ENCODE data around the gene PEPD.

PEPD gene

DNA sequence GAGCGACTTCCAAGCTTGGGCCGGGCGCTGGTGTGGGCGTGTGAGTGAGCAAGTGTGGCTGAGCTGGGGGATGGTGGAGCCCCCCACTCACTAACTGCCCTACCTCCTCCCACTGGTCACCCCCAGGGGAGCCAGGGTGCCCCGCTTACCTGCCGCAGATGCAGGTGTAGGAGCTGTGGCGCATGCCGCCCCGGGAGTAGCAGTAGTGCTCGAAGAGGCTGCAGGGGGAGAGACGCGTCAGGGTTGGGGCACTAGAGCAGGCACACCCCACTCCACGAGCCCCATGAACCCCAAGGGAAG, 108.2 kb downstream of the PEPD start:
- DNase-seq = no peak
- Histone ChIP-seq H3K79me2 (ENCODE audit: low read length) (no peaks in the 10 kb centered on the region), H3K27me3 (replicated peaks; ENCODE audit: insufficient read depth, low read length) (no peaks in the 10 kb centered on the region), H3K4me3 (ENCODE audit: low read length) (no peak overlapping the region), H4K20me1 (ENCODE audit: insufficient read depth, low read length) (no peaks in the 10 kb centered on the region), H3F3A (ENCODE audit: insufficient read depth, low read length) (no peaks in the 10 kb centered on the region), H3K36me3 (replicated peaks; ENCODE audit: insufficient read depth, low read length) (no peaks in the 10 kb centered on the region), H2AFZ (ENCODE audit: low read length) (no peak overlapping the region), H3K4me1 (ENCODE audit: low read length) (no peaks in the 10 kb centered on the region), H3K27ac (ENCODE audit: low read length) (no peak overlapping the region), H3K9me2 (replicated peaks; ENCODE audit: insufficient read depth, low read length) (no peaks in the 10 kb centered on the region), H3K9me3 (replicated peaks; ENCODE audit: insufficient read depth, low read length) (no peaks in the 10 kb centered on the region), H3K4me2 (ENCODE audit: low read depth, low read length) (no peak overlapping the region), H3K9ac (ENCODE audit: low read length) (no peak overlapping the region)
- TF ChIP-seq EZH2 (optimal IDR thresholded peaks at IDR 0.05; ENCODE audit: low read depth, low read length) (no peak), EZH2phosphoT487 (IDR thresholded peaks at IDR 0.05; ENCODE audit: low read length) (no peak)
- TF ChIP-seq, protein P1, sequence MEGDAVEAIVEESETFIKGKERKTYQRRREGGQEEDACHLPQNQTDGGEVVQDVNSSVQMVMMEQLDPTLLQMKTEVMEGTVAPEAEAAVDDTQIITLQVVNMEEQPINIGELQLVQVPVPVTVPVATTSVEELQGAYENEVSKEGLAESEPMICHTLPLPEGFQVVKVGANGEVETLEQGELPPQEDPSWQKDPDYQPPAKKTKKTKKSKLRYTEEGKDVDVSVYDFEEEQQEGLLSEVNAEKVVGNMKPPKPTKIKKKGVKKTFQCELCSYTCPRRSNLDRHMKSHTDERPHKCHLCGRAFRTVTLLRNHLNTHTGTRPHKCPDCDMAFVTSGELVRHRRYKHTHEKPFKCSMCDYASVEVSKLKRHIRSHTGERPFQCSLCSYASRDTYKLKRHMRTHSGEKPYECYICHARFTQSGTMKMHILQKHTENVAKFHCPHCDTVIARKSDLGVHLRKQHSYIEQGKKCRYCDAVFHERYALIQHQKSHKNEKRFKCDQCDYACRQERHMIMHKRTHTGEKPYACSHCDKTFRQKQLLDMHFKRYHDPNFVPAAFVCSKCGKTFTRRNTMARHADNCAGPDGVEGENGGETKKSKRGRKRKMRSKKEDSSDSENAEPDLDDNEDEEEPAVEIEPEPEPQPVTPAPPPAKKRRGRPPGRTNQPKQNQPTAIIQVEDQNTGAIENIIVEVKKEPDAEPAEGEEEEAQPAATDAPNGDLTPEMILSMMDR (IDR thresholded peaks at IDR 0.05; ENCODE audit: low read length) = no peak

DNA sequence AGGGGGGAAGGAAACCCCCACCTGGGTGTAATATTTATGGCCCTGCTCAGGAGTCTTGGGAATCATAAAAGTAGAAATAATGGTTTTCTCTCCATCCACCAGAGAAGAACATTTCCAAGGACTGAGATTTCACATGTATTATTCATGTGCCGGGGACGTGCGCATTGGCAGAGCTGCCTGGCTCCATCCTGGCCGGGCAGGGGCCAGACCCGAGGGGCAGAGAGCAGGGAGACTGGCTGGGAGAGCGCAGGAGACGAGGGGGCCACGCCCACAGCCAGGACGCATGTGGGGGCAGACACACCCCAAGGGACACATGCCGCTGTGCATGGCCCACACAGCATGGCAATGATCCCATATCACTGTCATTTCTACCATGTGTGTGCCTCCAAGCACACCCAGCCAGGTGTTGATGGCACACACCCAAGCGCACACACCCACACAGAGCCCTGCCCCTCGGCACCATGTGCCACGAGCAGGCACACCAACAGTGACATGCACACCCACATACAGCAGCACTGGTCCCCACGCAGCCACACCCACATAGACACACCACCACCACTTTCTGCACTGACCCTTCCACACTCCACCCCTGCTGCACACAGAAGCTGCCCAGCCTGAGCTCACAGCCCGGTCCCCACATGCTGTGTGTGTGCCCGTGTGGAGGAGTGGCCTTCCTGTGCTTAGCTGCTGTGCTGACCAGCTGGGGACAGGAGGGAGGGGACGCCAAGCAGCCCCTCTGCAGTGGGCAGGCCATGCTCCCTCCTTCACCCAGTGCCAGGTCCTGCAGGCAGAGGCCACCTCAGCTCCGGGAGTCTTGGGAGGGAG, 108.8 kb downstream of the PEPD start:
- H3K9ac ChIP-seq (ENCODE audit: low read length) = no peak overlapping the region
- TF ChIP-seq, protein P1 (IDR thresholded peaks at IDR 0.05; ENCODE audit: low read length) = no peak
- TF ChIP-seq EZH2phosphoT487 (IDR thresholded peaks at IDR 0.05; ENCODE audit: low read length) (no peak), EZH2 (optimal IDR thresholded peaks at IDR 0.05; ENCODE audit: low read depth, low read length) (no peak)
- no peak overlapping the region for H3K4me2 ChIP-seq (ENCODE audit: low read depth, low read length)
- no peaks in the 10 kb centered on the region for H3K9me3 ChIP-seq (replicated peaks; ENCODE audit: insufficient read depth, low read length)
- no peaks in the 10 kb centered on the region for H4K20me1 ChIP-seq (ENCODE audit: insufficient read depth, low read length)
- H3K79me2 ChIP-seq (ENCODE audit: low read length) = no peaks in the 10 kb centered on the region
- H3K9me2 ChIP-seq (replicated peaks; ENCODE audit: insufficient read depth, low read length) = no peaks in the 10 kb centered on the region
- H3K36me3 ChIP-seq (replicated peaks; ENCODE audit: insufficient read depth, low read length) = no peaks in the 10 kb centered on the region
- no peak overlapping the region for H2AFZ ChIP-seq (ENCODE audit: low read length)
- no peaks in the 10 kb centered on the region for H3K4me1 ChIP-seq (ENCODE audit: low read length)
- H3K27me3 ChIP-seq (replicated peaks; ENCODE audit: insufficient read depth, low read length) = no peaks in the 10 kb centered on the region
- no peak for DNase-seq
- H3K27ac ChIP-seq (ENCODE audit: low read length) = no peak overlapping the region
- no peaks in the 10 kb centered on the region for H3F3A ChIP-seq (ENCODE audit: insufficient read depth, low read length)
- no peak overlapping the region for H3K4me3 ChIP-seq (ENCODE audit: low read length)

DNA sequence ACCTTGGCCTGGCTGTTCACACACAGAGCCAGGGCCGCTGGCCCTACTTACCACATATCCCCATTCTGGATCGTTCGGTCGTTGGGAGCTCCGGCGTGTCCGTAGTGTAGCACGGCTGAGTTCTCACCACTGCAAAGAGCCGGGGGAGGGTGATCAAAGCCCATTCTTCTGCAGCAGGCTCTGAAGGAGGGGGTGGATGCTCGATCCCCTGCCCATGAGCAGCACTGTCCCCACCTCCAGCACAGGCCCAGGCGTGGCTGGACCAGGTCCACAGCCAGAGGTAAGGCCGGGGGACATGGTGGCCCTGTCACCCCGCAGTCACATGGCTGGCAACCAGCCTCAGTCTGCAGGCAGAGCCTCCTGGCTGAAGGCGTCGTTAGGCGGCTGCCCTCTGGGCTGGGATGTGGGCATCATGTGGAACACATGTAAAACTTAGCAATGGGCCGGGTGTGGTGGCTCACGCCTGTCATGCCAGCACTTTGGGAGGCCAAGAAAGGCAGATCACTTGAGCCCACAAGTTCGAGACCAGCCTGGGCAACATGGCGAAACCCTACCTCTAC, 109.9 kb downstream of the PEPD start:
- Histone ChIP-seq H3K36me3 (replicated peaks; ENCODE audit: insufficient read depth, low read length) (no peaks in the 10 kb centered on the region), H3K9ac (ENCODE audit: low read length) (no peak overlapping the region), H2AFZ (ENCODE audit: low read length) (no peak overlapping the region), H3K9me2 (replicated peaks; ENCODE audit: insufficient read depth, low read length) (no peaks in the 10 kb centered on the region), H3K9me3 (replicated peaks; ENCODE audit: insufficient read depth, low read length) (no peaks in the 10 kb centered on the region), H3K4me1 (ENCODE audit: low read length) (no peaks in the 10 kb centered on the region), H3K27me3 (replicated peaks; ENCODE audit: insufficient read depth, low read length) (no peaks in the 10 kb centered on the region), H3K4me3 (ENCODE audit: low read length) (no peak overlapping the region), H3F3A (ENCODE audit: insufficient read depth, low read length) (no peaks in the 10 kb centered on the region), H3K4me2 (ENCODE audit: low read depth, low read length) (no peak overlapping the region), H3K27ac (ENCODE audit: low read length) (no peak overlapping the region), H3K79me2 (ENCODE audit: low read length) (no peaks in the 10 kb centered on the region), H4K20me1 (ENCODE audit: insufficient read depth, low read length) (no peaks in the 10 kb centered on the region)
- TF ChIP-seq, protein P1 (IDR thresholded peaks at IDR 0.05; ENCODE audit: low read length) = no peak
- TF ChIP-seq EZH2 (optimal IDR thresholded peaks at IDR 0.05; ENCODE audit: low read depth, low read length) (no peak), EZH2phosphoT487 (IDR thresholded peaks at IDR 0.05; ENCODE audit: low read length) (no peak)
- DNase-seq = no peak
